Measurements from ENCODE around the gene TECTA.

GRCh38 chr11:121109916-121110586, 9.0 kb downstream of the TECTA start:
- no peak for TF ChIP-seq SRF (IDR thresholded peaks at IDR 0.05; ENCODE audit: low read depth, low read length)
- TF ChIP-seq FOSL1 (IDR thresholded peaks at IDR 0.05; ENCODE audit: insufficient read depth, low read depth, low read length) = no peak

Measured in H1 (cell line).